Parathyroid adenoma (tissue), 2 donors: ENCODE measurements around the gene EGFL6.
"Not testable (repeated sequence)": the region's sequence is repeated elsewhere in the genome, so short reads cannot be mapped to it uniquely, and the experiment has no call there.

Experiments used
- H2AFZ ChIP-seq: fragments of 300-600 bp; sonication (generic); one replicate; pipeline ENCODE4 v1.7.0; 2017; ENCODE audit warnings: antibody characterized with exemption, mild to moderate bottlenecking
- H3K27ac ChIP-seq: fragments of 300-600 bp; sonication (generic); one replicate; pipeline ENCODE4 v1.7.0; 2017
- H3K27me3 ChIP-seq: fragments of 300-600 bp; sonication (generic); one replicate; pipeline ENCODE4 v1.7.0; 2017; ENCODE audit warnings: low read length; ENCODE audit not compliant: control insufficient read depth, insufficient read depth
- H3K36me3 ChIP-seq: fragments of 300-600 bp; sonication (generic); one replicate; pipeline ENCODE4 v1.7.0; 2017; ENCODE audit warnings: low read length; ENCODE audit not compliant: control insufficient read depth, insufficient read depth
- H3K4me1 ChIP-seq: fragments of 300-600 bp; sonication (generic); one replicate; pipeline ENCODE4 v1.7.0; 2017; ENCODE audit warnings: control low read depth
- H3K4me2 ChIP-seq: fragments of 300-600 bp; sonication (generic); one replicate; pipeline ENCODE4 v1.7.0; 2017; ENCODE audit warnings: low read length
- H3K4me3 ChIP-seq: fragments of 300-600 bp; sonication (generic); one replicate; pipeline ENCODE4 v1.7.0; 2017; ENCODE audit warnings: low read depth, low read length
- H3K79me2 ChIP-seq: fragments of 300-600 bp; sonication (generic); one replicate; pipeline ENCODE4 v1.7.0; 2017; ENCODE audit warnings: control low read depth
- H3K9ac ChIP-seq: fragments of 300-600 bp; sonication (generic); one replicate; pipeline ENCODE4 v1.7.0; 2017; ENCODE audit warnings: mild to moderate bottlenecking
- H3K9me3 ChIP-seq: fragments of 300-600 bp; sonication (generic); one replicate; pipeline ENCODE4 v1.7.0; 2017; ENCODE audit warnings: low read length; ENCODE audit not compliant: control insufficient read depth
- TF ChIP-seq, protein P1 (sequence below): fragments of 300-600 bp; sonication (generic); IDR thresholded peaks from one replicate; pipeline ENCODE4 v1.7.0; 2017; ENCODE audit warnings: antibody characterized with exemption, mild to moderate bottlenecking
- donor health status: primary hyperparathyroidism.

EGFL6 gene

DNA sequence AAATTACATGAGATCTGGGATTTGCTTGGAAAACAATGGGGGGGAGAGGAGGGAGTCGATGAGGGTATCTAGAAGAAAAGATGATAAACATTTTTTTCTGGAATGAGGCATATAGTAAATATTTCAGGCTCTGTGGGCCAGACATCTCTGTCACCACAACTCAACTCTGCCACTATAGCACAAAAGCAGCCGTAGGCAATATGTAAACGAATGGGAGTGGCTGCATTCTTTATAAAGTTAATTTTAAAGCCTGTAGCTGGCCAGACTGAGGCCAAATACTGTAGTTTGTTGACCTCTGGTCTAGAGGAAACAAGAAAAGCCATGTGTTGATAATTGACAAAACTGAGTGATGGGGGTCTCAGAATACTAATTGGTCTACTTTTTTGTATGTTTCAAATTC is 69.4 kb downstream of the EGFL6 start:
- no peaks in the 10 kb centered on the region for H3K9me3 ChIP-seq
- TF ChIP-seq, protein P1, sequence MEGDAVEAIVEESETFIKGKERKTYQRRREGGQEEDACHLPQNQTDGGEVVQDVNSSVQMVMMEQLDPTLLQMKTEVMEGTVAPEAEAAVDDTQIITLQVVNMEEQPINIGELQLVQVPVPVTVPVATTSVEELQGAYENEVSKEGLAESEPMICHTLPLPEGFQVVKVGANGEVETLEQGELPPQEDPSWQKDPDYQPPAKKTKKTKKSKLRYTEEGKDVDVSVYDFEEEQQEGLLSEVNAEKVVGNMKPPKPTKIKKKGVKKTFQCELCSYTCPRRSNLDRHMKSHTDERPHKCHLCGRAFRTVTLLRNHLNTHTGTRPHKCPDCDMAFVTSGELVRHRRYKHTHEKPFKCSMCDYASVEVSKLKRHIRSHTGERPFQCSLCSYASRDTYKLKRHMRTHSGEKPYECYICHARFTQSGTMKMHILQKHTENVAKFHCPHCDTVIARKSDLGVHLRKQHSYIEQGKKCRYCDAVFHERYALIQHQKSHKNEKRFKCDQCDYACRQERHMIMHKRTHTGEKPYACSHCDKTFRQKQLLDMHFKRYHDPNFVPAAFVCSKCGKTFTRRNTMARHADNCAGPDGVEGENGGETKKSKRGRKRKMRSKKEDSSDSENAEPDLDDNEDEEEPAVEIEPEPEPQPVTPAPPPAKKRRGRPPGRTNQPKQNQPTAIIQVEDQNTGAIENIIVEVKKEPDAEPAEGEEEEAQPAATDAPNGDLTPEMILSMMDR = no peak
- no peaks in the 10 kb centered on the region for H3K4me1 ChIP-seq
- H3K27me3 ChIP-seq = no peaks in the 10 kb centered on the region
- no peak overlapping the region for H3K27ac ChIP-seq
- no peak overlapping the region for H3K9ac ChIP-seq
- no peaks in the 10 kb centered on the region for H3K36me3 ChIP-seq
- no peaks in the 10 kb centered on the region for H3K79me2 ChIP-seq
- H2AFZ ChIP-seq = no peak overlapping the region
- H3K4me3 ChIP-seq = no peak overlapping the region
- no peak overlapping the region for H3K4me2 ChIP-seq

DNA sequence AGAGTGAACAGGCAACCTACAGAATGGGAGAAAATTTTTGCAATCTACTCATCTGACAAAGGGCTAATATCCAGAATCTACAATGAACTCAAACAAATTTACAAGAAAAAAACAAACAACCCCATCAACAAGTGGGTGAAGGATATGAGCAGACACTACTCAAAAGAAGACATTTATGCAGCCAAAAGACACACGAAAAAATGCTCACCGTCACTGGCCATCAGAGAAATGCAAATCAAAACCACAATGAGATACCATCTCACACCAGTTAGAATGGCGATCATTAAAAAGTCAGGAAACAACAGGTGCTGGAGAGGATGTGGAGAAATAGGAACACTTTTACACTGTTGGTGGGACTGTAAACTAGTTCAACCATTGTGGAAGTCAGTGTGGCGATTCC is 72.3 kb downstream of the EGFL6 start:
- not testable (repeated sequence) for H2AFZ ChIP-seq, H3K79me2 ChIP-seq, H3K27me3 ChIP-seq, H3K27ac ChIP-seq, H3K4me3 ChIP-seq, H3K4me2 ChIP-seq, H3K9me3 ChIP-seq, H3K36me3 ChIP-seq, H3K9ac ChIP-seq, H3K4me1 ChIP-seq

DNA sequence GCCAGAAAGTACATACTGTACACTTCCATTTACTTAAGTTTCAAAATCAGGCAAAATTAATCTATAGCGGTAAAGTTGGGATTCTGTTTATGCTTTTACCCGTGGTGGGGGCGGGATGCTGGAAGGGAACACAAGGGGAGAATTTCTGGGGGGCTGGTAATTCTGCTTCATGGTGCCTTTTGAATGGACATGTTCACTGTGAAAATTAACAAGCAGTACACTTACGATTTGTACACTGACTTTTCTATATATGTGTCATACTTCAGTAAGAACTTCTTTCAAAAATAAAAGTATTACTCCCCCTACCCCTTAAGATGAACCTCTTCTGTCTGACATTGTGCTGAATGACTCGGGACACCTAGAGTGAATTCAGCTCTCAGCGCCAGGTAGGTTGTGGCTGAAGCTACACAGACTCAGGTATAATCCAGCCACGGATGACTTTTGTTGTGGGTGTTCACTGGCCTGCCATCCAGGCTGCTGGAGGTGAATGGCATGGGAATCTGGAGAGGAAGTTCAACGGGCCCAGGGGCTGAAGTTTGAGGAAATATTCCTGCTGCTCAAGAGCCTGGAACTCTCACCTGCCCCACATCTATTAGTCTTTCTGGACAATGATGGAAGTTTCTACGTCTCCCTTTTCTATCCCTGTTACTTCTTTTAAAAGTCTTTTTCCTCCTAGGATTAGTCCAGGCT is 76.2 kb downstream of the EGFL6 start:
- Histone ChIP-seq H3K27me3 (no peaks in the 10 kb centered on the region), H3K9me3 (no peaks in the 10 kb centered on the region)
- TF ChIP-seq, protein P1 = no peak

DNA sequence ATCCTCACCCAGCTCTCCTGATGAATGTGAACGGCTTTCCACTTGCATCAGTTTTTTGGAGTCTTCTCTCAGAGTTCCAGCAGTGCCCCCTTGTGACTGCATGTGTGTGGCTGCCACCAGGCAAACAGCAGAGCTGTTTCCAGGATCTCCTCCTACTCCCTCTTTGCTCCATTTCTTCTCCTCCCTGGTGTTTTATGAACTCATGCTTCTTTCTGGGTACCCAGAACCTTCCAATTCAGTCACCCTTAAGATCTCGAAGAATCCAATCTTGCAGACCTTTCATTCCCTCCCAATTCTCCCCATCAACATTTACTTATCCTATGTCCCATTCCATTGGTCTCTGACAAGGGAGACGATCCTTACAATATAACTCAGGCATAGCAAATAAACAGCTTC is 76.8 kb downstream of the EGFL6 start:
- Histone ChIP-seq H3K36me3 (no peaks in the 10 kb centered on the region), H3K79me2 (no peaks in the 10 kb centered on the region), H3K9ac (no peak overlapping the region), H3K4me3 (no peak overlapping the region), H3K27me3 (no peaks in the 10 kb centered on the region), H3K9me3 (no peaks in the 10 kb centered on the region), H2AFZ (no peak overlapping the region), H3K4me1 (no peaks in the 10 kb centered on the region), H3K4me2 (no peak overlapping the region), H3K27ac (no peak overlapping the region)
- TF ChIP-seq, protein P1 = peak; percentile 36

More for the DNA sequence above, 76.2 kb downstream of the EGFL6 start:
- Histone ChIP-seq H2AFZ (no peak overlapping the region), H3K4me2 (no peak overlapping the region), H3K4me1 (no peaks in the 10 kb centered on the region), H3K36me3 (no peaks in the 10 kb centered on the region), H3K4me3 (no peak overlapping the region), H3K9ac (no peak overlapping the region), H3K27ac (no peak overlapping the region), H3K79me2 (no peaks in the 10 kb centered on the region)

DNA sequence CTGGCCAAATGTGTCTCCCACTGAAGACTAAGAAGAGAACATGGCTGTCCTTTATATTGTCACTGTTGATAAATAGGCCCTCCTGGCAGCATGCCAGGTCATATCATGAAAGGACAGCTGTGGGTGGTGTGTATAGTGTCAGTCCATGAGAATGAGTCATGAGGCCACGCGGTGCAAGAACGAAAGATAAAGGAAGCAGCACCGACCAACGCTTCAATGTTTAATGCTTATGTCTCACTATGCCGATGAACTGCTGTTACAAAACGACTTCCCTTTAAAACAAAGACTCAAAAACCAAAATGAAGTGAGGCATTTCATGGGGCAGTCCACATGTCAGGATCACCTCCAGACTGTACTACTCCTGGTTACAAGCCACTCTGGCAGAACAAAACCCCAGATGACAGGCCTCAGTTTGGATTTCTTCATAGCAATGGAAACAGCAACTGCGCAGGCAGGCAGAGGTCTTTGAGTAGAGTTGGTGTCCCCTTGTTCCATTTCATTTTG is 78.4 kb downstream of the EGFL6 start:
- Histone ChIP-seq H2AFZ (no peak overlapping the region), H3K4me2 (no peak overlapping the region), H3K4me3 (no peak overlapping the region), H3K27me3 (no peaks in the 10 kb centered on the region), H3K36me3 (no peaks in the 10 kb centered on the region), H3K27ac (no peak overlapping the region), H3K79me2 (no peaks in the 10 kb centered on the region), H3K9ac (no peak overlapping the region), H3K9me3 (no peaks in the 10 kb centered on the region), H3K4me1 (no peaks in the 10 kb centered on the region)
- TF ChIP-seq, protein P1 = no peak

DNA sequence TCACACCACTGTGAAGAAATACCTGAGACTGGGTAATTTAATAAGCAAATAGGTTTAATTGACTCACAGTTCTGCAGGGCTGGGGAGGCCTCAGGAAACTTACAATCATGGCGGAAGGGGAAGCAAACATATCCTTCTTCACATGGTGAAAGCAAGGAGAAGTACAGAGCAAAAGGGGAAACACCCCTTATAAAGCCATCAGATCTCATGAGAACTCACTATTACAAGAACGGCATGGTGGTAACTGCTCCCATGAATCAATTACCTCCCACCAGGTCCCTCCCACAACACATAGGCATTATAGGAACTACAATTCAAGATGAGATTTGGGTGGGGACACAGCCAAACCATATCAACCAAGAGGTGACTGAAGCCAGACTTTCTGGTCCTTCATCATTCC is 78.9 kb downstream of the EGFL6 start:
- not testable (repeated sequence) for H3K27ac ChIP-seq, H3K36me3 ChIP-seq, H2AFZ ChIP-seq, H3K27me3 ChIP-seq, H3K4me3 ChIP-seq, H3K9ac ChIP-seq, H3K4me2 ChIP-seq, H3K4me1 ChIP-seq, H3K9me3 ChIP-seq, H3K79me2 ChIP-seq
